Measurements from ENCODE around the gene UBN2.
"Not testable (repeated sequence)": the region's sequence is repeated elsewhere in the genome, so short reads cannot be mapped to it uniquely, and the experiment has no call there.

Gene UBN2

DNA sequence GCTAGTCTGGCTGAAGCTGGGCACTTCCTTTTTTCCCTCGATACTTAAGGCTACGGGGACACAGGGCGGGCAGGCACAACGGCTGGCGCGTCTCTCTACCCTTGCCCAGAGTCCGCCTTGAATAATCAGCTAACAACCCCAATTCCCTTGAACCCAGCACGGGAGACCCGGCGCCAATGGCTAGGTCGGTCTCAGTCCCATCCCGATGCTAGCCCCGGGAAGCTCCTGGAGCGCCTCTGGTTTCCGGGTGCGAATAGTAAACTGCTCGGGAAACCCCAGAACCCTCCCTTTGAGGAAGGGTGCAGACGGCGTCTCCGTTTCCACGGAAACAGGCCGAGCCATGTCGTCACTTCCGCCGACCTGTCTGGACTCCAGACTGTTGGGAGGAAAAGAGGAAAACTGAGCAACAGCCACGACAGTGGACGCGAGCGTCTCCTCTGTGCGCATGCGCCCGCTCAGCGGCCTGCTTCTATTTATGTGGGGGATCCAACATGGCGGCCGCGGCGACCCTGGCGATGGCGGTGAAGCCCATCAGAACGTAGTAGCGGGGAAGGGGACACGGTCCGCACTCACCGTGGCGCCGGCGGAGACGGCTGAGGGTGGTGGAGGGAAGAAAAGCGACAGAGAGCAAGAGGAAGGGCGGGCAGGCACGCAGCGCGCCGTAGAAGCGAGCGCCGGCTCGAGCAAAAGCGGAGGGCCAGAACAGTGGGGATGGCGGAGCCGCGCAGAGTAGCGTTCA is at the start of gene UBN2:
Gene UBN2 (plus strand): TSS at position 464 of the 739 bp plus-strand sequence. CDS start 248 bp downstream, at position 712.
- DNase-seq (ENCODE audit: low spot score): peak; percentile 99

DNA sequence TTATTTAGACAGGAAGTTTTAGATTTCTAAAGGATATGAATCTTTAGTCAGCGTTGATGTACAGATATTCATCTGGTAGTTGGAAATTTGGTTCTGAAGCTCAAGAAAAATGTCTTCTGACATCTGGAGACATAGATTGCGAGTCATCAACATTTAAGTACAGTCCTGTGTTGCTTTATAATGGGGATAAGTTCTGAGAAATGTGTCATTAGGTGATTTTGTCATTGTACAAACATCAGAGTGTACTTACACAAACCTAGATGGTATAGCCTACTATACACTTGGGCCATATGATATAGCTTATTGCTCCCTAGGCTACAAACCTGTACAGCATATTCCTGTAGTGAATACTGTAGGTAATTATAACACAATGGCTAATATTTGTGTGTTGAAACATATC is 49.6 kb upstream of the UBN2 start:
- no peak for DNase-seq (ENCODE audit: low spot score)

DNA sequence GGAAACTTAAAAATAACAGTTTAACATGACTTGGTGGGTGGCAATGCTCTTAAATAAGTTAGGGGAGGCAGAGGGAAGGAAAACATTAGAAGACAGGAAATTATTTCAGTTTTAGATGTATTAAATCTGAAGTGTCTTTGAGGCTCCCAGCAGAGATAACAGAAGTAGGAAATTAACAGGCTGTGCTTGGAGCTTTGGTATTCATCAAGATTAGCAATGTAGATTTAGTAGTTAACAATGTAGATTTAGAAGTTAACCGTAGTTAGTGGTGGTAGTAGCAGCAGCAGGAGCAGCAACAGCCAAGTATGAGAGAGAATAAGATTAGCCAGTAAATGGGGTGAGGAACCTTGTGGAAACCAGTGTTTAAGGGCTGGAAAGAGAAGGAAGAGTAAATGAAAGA is 48.7 kb upstream of the UBN2 start:
- no peak for DNase-seq (ENCODE audit: low spot score)

DNA sequence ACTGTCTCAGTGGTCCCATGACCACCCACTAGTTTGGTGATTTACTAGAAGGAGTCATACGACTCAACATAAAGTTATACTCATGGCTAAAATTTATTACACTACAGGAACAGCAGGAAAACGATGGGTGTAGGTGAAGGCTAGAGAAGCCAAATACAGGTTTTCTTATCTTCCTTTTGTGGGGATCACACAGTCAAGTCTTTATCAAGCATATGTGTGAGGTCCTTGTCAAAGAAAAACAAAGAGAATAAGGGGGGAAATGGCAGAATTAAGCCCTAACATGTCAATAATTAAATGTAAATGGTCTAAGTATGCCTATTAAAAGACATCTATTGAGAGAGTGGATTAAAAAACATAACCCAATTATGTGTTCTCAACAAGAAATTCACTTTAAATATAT is 47.8 kb upstream of the UBN2 start:
- DNase-seq (ENCODE audit: low spot score): no peak

DNA sequence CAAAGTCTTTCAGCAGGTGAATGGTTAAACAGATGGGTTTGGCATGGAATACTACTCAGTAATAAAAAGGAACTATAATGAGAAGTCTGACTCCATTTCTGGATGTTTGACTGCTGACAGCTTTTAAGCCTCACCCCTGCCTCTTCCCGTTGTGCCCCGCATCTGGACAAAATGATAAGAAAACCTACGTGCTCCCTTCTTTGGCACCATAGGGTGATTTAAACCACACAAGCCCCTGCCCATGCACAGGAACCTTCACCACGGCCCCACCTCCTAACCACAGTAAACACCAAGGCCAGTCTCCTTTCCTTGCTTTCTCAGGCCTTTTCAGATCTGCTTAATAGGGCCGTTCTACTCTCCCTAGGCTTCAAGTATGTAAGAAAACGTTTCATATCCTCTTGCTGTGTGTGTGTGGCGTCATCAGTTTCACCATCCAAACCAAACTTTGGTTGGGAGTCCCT is 47.1 kb upstream of the UBN2 start:
- DNase-seq (ENCODE audit: low spot score): no peak

DNA sequence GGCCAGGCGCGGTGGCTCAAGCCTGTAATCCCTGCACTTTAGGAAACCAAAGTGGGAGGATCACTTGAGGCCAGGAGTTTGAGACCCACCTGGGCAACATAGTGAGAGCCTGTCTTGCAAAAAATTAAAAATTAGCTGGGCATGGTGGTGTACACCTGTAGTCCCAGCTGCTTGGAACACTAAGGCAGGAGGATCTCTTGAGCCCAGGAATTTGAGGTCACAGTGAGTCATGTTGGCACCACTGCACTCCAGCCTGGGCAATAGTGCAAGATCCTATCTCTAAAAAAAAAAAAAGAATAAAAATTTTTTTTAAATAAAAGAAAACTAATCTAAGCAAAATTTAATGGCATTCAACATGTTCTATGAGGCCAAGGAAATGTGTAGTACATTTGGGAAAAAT is 44.9 kb upstream of the UBN2 start:
- DNase-seq (ENCODE audit: low spot score): no peak

DNA sequence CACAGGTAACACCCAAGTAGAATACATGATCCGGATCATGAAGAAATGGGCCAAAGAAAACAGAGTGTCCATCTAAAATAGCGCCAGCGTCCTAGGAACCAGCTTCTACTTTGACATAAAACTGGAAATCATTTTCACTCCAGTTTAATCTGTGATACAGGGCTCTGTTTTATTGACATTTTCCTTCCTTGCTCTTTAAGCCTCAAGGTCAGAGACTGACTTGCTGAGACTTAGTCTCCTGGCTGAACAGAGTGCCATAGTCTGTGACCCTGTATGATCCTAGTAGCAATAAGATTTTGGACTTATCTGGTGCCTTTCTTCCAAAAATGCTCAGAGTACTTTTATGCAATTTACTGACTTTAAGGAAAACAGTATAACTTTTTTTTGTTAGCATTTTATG is 41.7 kb upstream of the UBN2 start:
- DNase-seq (ENCODE audit: low spot score): no peak

DNA sequence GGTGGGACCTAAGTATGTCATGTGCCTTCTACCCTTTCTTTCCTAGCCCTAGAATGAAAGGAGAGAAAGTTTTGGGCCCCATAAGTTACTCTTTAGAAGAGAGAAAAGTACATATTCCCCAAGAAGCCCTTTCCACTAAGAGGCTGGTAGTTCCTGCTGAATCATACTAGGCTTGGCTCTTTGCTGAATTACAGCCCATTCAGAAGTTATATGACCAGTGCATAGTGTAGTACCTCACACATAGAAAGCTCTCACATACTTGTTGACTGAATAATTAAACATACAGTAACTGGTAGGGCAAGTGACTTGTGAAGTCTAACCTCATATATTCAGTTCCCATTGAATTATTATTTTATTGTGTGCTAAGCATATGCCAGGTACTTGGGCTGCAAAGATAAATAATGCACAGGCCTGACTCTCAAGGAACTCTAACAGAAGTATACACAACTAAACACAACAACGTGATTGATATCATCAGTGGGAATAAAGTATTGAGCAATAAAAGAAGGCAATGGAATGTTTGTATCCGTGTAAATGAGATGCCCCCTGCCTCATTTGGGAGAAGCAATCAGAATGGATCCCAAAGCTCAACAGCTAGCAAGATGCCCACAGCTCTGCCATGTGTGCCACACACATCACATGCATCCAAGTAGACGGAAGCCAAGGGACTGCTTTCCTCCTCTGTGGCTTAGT is 38.9 kb upstream of the UBN2 start:
- no peak for DNase-seq (ENCODE audit: low spot score)

DNA sequence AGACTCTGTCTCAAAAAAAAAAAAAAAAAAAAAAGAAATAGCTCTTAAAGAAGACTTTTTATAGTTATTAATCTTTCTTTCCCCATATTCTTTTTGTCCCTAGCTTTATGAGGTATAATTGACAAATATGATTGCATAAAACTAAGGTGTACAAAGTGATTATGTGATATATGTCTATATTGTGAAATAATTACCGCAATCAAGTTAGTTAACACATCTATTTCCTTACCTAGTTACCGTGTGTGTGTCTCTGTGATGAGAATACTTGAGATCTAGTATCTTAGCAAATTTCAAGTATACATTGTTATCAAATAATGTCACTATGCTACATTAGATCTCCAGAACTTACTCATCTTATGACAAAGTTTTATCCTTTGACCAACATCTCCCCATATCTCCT is 30.7 kb upstream of the UBN2 start:
- DNase-seq (ENCODE audit: low spot score): no peak

DNA sequence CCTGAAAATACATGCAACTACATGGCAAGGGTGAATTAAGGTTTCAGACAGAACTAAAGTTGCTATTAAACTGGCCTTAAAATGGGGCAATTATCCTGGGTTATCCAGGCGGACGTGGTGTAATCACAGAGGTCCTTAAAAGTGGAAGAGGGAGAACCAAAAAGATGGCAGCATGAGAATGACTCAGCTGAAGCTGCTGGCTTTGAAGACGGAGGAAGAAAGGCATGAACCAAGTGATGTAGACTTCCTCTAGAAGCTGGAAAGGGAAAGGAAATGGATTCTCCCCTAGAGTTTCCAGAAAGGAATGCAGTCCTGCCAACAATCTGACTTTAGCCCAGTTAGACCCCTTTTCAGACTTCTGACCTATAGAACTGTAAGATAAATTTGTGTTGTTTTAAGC is 27.0 kb upstream of the UBN2 start:
- no peak for DNase-seq (ENCODE audit: low spot score)

DNA sequence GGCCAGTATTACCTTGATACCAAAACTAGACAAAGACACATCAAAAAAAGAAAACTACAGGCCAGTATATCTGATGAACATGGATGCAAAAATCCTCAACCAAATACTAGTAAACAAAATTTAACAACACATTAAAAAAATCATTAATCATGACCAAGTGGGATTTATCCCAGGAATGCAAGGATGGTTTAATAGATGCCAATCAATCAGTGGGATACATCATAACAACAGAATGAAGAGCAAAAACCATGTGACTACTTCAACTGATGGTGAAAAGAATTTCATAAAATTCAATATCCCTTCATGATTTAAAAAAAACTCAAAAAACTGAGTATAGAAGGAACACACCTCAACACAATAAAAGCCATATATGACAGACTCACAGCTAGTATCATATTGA is 25.2 kb upstream of the UBN2 start:
- DNase-seq (ENCODE audit: low spot score): no peak

DNA sequence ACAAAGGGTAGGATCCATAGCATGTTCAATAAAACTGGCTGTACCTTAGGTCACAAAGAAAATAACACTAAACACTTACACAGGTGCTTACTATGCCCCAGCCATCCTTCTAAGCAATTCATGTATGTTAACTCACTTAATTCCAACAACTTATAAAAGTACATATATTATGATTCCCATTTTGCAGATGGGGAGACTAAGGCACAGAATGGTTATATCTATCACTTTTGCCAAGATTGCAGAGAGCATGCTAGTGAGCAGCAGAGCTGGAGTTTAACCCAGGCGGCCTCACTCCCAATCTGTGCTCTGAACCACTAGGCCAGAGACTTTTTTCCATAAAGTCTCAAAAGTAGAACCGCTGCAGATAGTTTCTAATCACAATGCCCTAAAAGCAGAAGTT is 18.9 kb upstream of the UBN2 start:
- no peak for DNase-seq (ENCODE audit: low spot score)

DNA sequence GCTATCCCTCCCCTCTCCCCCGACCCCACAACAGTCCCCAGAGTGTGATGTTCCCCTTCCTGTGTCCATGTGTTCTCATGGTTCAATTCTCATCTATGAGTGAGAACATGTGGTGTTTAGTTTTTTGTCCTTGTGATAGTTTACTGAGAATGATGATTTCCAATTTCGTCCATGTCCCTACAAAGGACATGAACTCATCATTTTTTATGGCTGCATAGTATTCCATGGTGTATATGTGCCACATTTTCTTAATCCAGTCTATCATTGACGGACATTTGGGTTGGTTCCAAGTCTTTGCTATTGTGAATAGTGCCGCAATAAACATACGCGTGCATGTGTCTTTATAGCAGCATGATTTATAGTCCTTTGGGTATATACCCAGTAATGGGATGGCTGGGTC is 17.5 kb upstream of the UBN2 start:
- DNase-seq (ENCODE audit: low spot score): not testable (repeated sequence)

DNA sequence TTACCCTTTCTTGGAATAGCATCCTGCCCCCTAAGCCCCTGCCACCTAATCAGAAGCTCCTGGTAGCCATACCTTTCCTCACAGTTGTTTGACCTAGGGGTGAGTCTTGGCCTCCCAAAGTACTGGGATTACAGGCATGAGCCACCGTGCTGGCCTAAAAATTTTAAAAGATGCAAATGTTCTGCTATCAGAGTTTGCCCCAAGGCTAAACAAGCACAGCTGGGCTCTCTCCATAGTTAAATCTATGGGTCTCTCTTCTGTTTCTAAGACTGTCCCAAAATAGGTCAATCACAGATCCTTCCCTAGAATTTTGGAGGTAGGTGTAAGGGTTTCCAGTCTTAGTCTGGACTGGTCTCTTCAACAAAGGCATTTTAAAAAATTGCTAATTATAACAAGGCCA is 12.9 kb upstream of the UBN2 start:
- no peak for DNase-seq (ENCODE audit: low spot score)

DNA sequence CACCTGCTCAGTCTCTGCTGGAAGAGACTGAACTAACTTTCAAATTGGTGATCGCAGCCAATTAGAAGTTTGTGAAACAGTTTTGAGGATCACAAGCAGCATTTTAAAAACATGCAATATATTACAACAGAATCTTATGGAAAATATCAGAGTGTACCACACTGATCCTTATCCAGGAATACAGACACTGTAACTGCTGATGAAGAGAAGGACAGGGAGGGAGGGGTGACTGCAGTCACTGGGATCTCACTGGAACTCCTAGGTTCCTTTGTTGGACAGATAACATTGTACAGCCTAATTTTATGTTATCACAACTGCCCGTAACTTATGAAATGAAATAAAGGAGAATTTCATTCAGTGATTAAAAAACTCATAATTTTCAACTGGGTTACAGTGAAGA is 6.8 kb upstream of the UBN2 start:
- DNase-seq (ENCODE audit: low spot score): no peak

DNA sequence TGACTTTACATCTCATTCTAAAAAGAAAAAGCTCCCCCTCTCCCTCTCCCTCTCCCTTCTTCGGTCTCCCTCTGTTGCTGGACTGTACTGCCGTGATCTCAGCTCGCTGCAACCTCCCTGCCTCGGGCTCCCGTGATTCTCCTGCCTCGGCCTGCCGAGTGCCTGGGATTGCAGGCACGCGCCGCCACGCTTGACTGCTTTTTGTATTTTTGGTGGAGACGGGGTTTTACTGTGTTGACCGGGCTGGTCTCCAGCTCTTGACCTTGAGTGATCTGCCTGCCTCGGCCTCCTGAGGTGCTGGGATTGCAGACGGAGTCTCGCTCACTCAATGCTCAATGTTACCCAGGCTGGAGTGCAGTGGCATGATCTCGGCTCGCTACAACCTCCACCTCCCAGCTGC is 6.2 kb upstream of the UBN2 start:
- DNase-seq (ENCODE audit: low spot score): not testable (repeated sequence)

DNA sequence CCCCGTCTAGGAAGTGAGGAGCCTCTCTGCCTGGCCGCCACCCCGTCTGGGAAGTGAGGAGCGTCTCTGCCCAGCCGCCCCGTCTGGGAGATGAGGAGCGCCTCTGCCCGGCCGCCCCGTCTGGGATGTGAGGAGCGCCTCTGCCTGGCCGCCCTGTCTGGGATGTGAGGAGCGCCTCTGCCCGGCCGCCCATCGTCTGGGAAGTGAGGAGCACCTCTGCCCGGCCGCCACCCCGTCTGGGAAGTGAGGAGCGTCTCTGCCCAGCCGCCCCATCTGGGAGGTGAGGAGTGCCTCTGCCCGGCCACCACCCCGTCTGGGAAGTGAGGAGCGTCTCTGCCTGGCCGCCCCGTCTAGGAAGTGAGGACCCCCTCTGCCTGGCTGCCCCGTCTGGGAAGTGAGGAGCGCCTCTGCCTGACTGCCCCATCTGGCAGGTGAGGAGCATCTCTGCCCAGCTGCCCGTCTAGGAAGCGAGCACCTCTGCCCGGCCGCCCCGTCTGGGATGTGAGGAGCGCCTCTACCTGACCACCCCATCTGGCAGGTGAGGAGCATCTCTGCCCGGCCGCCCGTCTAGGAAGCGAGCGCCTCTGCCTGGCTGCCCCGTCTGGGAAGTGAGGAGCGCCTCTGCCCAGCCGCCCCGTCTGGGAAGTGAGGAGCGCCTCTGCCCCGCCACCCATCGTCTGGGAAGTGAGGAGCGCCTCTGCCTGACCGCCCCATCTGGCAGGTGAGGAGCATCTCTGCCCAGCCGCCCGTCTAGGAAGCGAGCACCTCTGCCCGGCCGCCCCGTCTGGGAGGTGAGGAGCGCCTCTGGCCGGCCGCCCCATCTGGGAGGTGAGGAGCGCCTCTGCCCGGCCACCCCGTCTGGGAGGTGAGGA is 5.5 kb upstream of the UBN2 start:
- not testable (repeated sequence) for DNase-seq (ENCODE audit: low spot score)

DNA sequence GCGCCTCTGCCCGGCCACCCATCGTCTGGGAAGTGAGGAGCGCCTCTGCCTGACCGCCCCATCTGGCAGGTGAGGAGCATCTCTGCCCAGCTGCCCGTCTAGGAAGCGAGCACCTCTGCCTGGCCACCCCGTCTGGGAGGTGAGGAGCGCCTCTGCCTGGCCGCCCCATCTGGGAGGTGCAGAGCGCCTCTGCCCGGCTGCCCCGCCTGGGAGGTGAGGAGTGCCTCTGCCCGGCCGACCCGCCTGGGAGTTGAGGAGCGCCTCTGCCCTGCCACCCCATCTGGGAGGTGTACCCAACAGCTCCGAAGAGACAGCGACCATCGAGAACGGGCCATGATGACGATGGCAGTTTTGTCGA is 4.9 kb upstream of the UBN2 start:
- DNase-seq (ENCODE audit: low spot score): not testable (repeated sequence)

DNA sequence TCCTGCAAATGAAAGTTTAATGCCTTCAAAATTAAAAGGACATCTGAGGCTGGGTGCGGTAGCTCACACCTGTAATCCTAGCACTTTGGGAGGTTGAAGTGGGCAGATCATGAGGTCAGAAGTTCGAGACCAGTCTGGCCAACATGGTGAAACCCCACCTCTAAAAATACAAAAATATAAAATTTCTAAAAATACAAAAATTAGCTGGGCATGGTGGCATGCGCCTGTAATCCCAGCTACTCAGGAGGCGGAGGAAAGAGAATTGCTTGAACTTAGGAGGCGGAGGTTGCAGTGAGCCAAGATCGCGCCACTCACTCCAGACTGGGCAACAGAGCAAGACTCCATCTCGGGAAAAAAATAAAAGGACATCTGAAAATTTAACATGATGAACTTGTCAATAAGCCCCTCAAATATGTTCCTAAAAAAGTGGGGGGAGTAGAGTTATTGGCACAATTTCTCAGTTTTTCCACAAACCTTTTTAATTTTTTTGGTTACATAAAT is 4.0 kb upstream of the UBN2 start:
- not testable (repeated sequence) for DNase-seq (ENCODE audit: low spot score)

DNA sequence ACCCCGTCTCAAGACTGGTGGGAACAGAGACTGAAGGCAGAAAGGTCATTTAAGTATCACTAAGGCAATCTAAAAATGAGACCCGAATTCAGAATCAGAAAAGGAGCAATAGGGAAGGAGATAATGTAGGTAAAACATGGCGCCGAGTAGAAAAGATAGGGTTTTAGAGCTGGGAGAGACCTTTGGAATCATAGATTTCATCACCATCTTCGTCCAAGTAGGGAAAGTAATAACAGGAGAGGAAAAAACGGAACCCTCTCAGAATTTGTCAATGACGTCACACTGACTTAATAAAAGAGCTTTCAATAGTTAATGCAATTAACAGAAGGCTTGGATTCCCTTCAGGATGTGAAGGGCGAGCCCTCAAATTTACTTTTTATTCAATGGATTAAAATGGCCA is 1.0 kb upstream of the UBN2 start:
- no peak for DNase-seq (ENCODE audit: low spot score)

DNA sequence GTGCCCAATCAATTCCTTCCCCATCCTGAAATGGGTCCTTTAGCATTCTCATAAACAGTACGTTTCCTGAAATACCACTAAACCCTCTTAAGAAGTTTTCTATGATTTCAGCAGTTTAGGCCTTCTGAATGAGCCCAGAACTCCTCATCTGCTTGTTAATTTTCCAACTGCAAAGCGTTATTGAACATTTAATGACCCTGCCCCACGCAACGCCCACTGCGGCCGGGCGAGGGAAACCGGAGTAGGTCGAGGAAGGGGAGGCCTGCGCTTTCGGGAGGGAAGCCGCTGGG is 608 bp upstream of the UBN2 start:
- no peak for DNase-seq (ENCODE audit: low spot score)

DNA sequence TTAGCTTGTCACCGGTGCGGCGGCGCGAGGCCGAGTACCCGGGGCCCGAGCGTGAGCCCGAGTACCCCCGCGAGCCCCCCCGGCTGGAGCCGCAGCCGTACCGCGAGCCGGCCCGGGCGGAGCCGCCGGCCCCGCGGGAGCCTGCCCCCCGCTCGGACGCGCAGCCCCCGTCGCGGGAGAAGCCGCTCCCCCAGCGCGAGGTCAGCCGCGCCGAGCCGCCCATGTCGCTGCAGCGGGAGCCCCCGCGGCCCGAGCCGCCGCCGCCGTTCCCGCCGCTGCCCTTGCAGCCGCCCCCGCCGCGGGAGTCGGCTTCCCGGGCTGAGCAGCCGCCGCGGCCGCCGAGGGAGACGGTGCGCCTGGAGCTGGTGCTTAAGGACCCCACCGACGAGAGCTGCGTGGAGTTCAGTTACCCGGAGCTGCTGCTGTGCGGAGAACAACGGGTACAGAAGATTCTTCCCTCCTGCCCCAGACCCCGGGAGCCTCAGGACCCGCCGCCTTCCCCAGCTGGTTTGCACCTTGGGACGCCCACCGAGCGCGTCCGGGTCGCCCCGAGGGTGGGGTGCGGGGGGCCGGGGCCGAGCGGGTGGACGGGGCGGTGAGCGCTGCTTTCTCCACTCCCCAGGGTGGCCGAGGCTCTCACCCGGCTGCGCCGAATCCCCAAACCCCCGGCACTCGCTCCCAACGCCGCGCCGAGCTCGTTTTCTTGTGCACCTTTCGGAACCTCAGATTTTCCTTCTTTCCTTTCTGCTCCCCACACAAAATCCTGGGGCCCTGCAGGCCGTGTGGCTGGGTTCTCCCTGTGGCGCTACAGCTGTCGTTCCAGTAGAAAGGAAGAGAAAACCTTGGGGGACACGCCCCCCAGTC is 708 bp downstream of the UBN2 start:
- no peak for DNase-seq (ENCODE audit: low spot score)

Data from kidney tubule cell (primary cell).